Activated naive CD8-positive, alpha-beta T cell treated with anti-CD3 and anti-CD28 coated beads, Interleukin-2, amount 50 U/mL, for 24 hours (primary cell): ENCODE measurements around the gene TMEM44.

Experiments used
- ATAC-seq: fragments of 150-1000 bp; cut with Tn5 transposase; one replicate; pipeline ENCODE4 v1.10.0; 2021
- DNase-seq: peaks from one replicate; pipeline ENCODE4 v3.0.0; 2021
- H3K27ac Mint-ChIP-seq: one replicate; pipeline ENCODE4 v1.8.0; 2021; ENCODE audit warnings: mild to moderate bottlenecking, mixed read lengths
- H3K27me3 Mint-ChIP-seq: one replicate; pipeline ENCODE4 v1.8.0; 2021; ENCODE audit warnings: mixed read lengths
- H3K36me3 Mint-ChIP-seq: one replicate; pipeline ENCODE4 v1.8.0; 2021; ENCODE audit warnings: low read depth, mixed read lengths
- H3K4me1 Mint-ChIP-seq: one replicate; pipeline ENCODE4 v1.8.0; 2021; ENCODE audit warnings: mixed read lengths
- H3K4me3 Mint-ChIP-seq: one replicate; pipeline ENCODE4 v1.8.0; 2021; ENCODE audit warnings: mild to moderate bottlenecking, moderate library complexity, mixed read lengths
- H3K9me3 Mint-ChIP-seq: one replicate; pipeline ENCODE4 v1.8.0; 2021; ENCODE audit warnings: mixed read lengths

The TMEM44 gene

DNA sequence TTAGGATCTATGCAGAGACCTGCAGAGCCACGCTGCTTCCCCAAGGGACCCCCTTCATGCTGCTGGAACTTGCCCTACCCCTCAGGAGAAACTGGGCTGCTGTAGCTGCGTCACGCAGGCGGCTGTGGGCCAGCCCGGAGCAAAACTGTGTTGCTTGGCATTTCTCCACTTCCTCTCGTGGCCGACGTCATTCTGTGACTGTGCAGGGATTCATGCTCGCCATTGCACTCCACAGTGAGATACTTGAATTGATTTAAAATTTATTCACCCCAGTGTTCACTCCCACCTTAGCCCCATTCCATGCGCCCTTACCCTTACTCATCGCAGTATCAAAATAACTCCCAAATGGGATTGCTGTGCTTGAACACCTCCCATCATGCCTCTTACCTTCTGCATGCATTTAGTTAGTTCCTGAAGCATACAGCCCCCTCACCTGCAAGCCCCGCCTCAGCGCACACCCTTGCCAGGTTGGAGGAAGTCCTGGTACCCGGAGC is 45.7 kb downstream of the TMEM44 start:
- no peak overlapping the region for H3K27ac Mint-ChIP-seq
- no peaks in the 10 kb centered on the region for H3K27me3 Mint-ChIP-seq
- H3K36me3 Mint-ChIP-seq, result peaks cover 22% of the 10 kb centered on the region
- H3K9me3 Mint-ChIP-seq, result peaks cover 18% of the 10 kb centered on the region
- peaks cover 27% of the 10 kb centered on the region for H3K4me1 Mint-ChIP-seq
- DNase-seq (no peak), ATAC-seq (no peak)
- H3K4me3 Mint-ChIP-seq, result no peak overlapping the region

DNA sequence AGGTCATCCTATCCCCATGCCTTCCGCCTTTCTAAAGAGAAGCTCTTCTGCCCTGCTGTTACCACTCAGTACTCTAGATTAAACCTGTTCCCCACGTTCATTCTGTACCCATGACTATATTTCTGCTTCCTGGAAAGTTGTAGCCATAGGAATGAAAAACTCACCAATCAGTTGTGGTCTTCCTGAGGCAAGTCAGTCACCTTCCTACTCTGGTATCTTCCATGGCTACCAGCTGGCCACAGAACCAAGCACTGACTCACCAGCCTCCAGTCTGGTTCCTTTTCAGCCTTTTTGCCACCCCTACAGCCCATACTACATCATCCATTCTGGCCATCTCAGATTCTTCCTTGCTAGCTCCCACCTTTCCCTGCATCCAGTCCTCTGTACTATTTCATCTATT is 46.4 kb downstream of the TMEM44 start:
- DNase-seq, result no peak
- H3K36me3 Mint-ChIP-seq, result peaks cover 22% of the 10 kb centered on the region
- H3K4me1 Mint-ChIP-seq, result peaks cover 27% of the 10 kb centered on the region

DNA sequence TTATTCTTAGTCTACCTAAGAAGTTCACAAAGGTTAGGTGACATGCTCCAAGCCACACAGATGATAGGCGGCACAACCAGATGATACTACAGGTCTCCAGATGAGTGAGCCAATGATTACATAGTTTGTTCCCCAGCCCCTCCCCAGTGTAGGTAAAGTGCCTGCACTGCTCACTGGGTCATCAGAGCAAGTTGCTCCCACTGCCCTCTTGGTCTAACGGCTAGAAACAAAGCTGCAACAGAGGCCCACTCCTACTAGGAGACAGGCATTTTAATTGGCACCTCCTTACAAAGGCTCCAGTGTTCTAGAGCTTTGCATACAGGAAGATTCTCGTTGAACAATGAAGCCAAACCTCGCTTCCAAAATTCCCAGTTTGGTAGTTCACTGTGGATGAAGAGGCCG is 47.3 kb downstream of the TMEM44 start:
- Mint-ChIP-seq H3K4me1 (peaks cover 27% of the 10 kb centered on the region), H3K9me3 (peaks cover 18% of the 10 kb centered on the region), H3K36me3 (peaks cover 22% of the 10 kb centered on the region), H3K4me3 (peak overlapping the region; percentile 3), H3K27ac (no peak overlapping the region), H3K27me3 (no peaks in the 10 kb centered on the region)
- no peak for ATAC-seq
- DNase-seq, result no peak

More for the DNA sequence above, 46.4 kb downstream of the TMEM44 start:
- Mint-ChIP-seq H3K4me3 (no peak overlapping the region), H3K9me3 (peaks cover 18% of the 10 kb centered on the region), H3K27me3 (no peaks in the 10 kb centered on the region), H3K27ac (peak overlapping the region; percentile 15)
- ATAC-seq, result peak; percentile 17

DNA sequence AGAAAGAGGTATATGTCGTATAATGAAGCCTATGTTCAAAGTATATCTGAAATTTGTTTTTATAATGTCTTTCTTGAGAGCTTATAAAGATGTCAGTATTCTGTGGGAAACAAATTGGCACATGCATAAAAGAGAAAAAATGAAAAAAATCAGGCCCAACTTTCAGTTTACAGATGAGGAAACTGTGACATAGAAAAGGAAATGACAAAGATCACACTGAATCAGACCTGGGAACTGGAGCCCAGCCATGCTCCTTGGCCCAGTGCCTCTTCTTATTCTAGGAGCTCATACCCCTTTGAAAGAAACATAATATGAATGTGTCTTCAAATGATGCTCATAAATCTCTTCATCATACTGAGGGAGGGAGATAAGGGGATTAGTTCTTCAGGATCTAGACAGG is 48.4 kb downstream of the TMEM44 start:
- H3K9me3 Mint-ChIP-seq, result peaks cover 18% of the 10 kb centered on the region
- ATAC-seq (no peak), DNase-seq (no peak)
- peak overlapping the region; percentile 95 for H3K27ac Mint-ChIP-seq
- H3K27me3 Mint-ChIP-seq, result no peaks in the 10 kb centered on the region
- peaks cover 27% of the 10 kb centered on the region for H3K4me1 Mint-ChIP-seq
- H3K4me3 Mint-ChIP-seq, result peak overlapping the region; percentile 92
- H3K36me3 Mint-ChIP-seq, result peaks cover 22% of the 10 kb centered on the region

DNA sequence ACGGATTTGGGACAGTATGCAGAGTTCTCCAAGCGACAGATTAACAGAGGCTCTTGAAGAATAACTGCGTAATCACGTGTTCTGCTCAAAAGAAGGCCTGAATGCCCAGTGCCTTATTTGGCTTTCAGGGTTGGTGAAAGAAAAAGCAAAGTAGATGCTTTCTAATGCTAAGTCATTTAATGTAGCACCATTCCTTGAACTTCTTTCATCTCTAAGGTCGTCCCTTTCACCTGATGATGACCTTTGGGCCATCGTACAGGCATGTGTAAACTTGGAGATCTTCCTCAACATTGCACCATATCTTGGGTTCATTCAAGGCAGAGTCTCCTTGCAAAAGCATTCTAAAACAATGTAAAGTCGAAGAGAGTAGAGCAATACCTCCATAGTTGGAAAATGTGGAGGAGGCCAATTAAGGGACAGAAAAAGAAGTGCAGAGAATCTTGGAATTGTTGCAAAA is 48.9 kb downstream of the TMEM44 start:
- peaks cover 22% of the 10 kb centered on the region for H3K36me3 Mint-ChIP-seq
- H3K27ac Mint-ChIP-seq, result peak overlapping the region; percentile 95
- peak overlapping the region; percentile 92 for H3K4me3 Mint-ChIP-seq
- ATAC-seq, result no peak
- H3K9me3 Mint-ChIP-seq, result peaks cover 18% of the 10 kb centered on the region
- peaks cover 27% of the 10 kb centered on the region for H3K4me1 Mint-ChIP-seq
- no peaks in the 10 kb centered on the region for H3K27me3 Mint-ChIP-seq
- DNase-seq, result no peak

DNA sequence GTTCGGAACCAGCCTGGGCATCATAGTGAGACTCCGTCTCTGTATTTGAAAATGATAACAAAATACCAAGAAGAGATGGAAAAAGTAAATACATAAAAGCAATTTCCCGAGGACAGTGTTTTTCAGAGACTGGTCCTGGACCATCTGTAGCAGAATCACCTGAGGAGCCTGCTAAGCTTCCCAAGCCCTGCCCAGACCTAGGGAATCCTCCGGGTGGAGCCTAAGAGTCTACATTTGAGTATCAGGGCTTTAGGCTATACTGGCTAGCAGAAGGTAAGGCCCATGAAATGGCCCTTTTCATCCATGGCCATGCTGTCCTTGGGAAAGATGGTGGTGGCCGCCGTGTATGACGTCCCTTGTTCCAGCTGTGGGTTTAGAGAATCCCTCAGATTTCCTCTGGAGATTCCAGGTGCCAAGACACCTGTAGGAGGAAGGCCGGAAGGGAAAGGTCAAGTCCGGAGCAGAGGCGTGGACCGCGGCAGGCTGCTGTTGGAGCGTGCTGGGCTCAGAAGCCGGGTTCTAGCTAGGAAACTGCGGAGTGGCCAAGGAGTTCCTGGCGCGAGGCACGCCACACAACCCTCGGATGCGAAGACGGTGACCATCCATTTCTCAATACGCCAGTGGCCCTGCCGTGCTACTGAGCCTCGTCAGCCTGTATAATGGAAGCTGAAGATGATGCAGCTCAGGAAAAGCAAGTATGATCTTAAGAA is 50.9 kb downstream of the TMEM44 start:
- peaks cover 34% of the 10 kb centered on the region for H3K4me1 Mint-ChIP-seq
- H3K27me3 Mint-ChIP-seq, result no peaks in the 10 kb centered on the region
- no peak overlapping the region for H3K27ac Mint-ChIP-seq
- peaks cover 18% of the 10 kb centered on the region for H3K36me3 Mint-ChIP-seq
- H3K4me3 Mint-ChIP-seq, result no peak overlapping the region
- H3K9me3 Mint-ChIP-seq, result peaks cover 18% of the 10 kb centered on the region
- no peak for DNase-seq
- no peak for ATAC-seq

DNA sequence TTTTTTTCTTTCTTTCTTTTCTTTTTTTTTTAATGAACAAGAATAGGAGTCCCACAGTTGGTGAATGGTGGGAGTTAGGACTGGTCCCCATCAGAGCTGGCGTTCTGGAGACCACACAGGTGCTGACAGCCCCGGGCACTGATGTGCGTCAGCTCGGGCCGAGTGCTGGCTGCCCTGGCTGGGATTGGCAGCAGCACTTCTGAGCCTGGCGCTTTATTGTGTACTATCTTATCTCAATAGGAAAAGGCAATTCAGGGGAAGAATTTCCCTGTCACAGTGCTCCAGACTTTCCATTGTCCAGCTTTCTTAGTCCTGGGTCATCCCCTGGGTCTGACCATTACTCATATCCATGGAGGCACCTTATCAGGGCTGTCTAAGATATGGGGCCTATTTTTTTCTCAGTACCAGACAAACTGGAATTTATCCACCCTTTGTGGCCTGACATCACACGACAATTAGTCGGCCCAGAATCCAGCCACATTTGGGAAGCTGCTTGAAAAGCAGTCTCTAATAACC is 54.1 kb downstream of the TMEM44 start:
- no peak overlapping the region for H3K27ac Mint-ChIP-seq
- H3K36me3 Mint-ChIP-seq, result peaks cover 4% of the 10 kb centered on the region
- no peaks in the 10 kb centered on the region for H3K9me3 Mint-ChIP-seq
- H3K27me3 Mint-ChIP-seq, result no peaks in the 10 kb centered on the region
- no peak overlapping the region for H3K4me3 Mint-ChIP-seq
- peaks cover 12% of the 10 kb centered on the region for H3K4me1 Mint-ChIP-seq
- no peak for ATAC-seq
- DNase-seq, result no peak

DNA sequence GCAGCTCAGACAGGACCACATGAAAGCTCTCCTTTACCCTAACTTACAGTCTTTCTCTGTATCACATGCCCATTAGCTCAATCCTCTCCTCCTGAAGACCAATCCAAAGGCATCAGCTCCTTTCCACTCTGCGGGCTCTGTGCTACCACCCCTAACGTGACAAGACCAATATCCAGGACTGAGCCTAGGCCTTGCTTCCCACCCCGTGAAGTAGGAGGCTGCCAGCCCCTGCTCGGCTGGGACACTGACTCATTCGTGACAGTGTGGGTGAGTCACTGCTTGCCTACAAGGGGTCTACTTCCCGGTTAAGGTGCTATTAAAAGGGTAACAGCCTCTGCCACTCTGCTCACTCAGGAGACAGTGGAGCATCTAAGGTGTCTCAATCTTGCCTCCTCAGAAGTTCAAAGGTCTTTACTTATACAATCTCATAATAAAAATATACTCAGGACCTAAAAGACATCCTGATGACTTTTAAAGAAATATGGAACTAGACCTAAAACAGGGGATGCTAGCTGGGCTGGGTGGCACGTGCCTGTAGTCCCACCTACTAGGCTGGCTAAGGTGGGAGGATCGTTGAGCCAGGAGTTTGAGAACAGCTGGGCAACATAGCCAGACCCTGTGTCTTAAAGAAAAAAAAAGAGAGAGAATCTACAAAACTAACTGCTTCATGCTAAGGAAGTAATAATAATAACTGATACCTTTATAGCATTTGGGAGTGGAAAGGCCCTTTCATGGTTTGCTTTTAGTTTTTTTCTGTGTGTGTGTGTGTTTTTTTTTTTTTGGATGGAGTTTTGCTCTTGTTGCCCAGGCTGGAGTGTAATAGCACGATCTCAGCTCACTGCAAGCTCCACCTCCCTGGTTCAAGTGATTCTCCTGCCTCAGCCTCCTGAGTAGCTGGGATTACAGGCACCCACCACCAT is 55.0 kb downstream of the TMEM44 start:
- peak; percentile 47 for DNase-seq
- peak; percentile 94 for ATAC-seq
- H3K36me3 Mint-ChIP-seq, result no peaks in the 10 kb centered on the region
- peaks cover 8% of the 10 kb centered on the region for H3K4me1 Mint-ChIP-seq
- no peaks in the 10 kb centered on the region for H3K9me3 Mint-ChIP-seq
- H3K27me3 Mint-ChIP-seq, result peaks cover 5% of the 10 kb centered on the region
- no peak overlapping the region for H3K4me3 Mint-ChIP-seq
- H3K27ac Mint-ChIP-seq, result no peak overlapping the region

DNA sequence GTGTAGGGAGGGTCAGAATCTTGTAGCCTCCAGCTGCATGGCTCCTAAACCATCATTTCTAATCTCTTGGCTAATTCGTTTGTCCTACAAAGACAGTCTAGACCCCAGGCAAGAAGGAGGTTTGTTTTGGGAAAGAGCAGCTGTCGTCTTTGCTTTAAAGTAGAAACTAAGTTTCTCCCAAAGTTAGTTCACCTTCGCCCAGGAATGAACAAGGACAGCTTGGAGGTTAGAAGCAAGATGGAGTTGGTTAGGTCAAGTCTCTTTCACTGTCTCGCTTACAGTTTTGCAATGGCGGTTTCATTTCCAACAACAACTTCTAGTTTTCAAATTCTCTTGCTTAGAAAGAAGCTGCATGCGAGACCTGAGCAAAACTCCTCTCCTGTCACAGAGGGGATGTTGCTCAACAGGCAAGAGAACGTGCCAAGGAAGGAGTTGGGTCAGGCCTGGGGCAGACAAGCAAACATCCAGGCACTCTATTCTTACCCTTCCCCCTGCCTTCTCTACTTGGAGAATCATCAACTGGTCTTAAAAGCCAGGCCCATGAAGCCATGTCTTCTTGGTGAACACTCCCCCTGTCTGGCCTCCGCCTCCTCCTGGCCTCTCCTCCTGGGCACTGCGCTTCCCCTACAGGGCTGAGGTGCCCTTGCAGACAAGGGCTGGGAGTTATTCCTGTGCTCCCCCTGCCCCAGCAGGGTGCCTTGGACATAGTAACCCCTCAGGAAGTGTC is 57.6 kb downstream of the TMEM44 start:
- Mint-ChIP-seq H3K36me3 (no peaks in the 10 kb centered on the region), H3K4me1 (peaks cover 16% of the 10 kb centered on the region), H3K4me3 (peak overlapping the region; percentile 26), H3K9me3 (no peaks in the 10 kb centered on the region), H3K27me3 (peaks cover 26% of the 10 kb centered on the region), H3K27ac (no peak overlapping the region)
- DNase-seq, result no peak
- ATAC-seq, result no peak

DNA sequence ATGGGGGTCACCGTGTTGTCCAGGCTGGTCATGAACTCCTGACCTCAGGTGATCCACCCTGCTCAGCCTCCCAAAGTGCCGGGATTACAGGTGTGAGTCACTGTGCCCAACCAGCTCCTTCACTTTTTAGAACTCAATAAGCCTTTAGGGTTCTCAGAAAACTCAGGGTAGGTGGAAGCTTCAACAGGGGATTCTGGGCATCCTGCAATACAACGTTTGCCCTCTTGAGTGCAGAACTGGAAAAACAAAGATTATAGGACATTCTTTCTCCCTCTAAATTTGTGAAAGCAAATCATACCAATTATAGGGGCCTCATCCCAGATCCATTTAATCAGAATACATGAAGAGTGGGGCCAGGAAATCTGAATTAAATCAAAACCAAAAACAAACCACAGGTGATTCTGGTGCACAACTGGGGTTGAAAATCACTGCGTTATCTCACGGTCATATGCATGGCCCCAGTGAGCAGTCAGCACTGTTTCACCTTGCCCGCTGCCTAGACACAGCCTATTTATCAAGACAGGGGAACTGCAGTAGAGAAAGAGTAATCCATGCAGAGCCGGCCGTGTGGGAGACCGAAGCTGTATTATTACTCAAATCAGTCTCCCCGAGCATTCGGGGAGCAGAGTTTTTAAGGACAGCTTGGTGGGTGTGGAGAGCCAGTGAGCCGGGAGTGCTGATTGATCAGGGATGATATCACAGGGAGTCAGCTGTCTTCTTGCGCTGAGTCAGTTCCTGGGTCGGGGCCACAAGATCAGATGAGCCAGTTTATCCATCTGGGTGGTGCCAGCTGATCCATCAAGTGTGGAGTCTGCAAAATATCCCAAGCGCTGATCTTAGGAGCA is 58.4 kb downstream of the TMEM44 start:
- Mint-ChIP-seq H3K36me3 (no peaks in the 10 kb centered on the region), H3K27me3 (peaks cover 30% of the 10 kb centered on the region), H3K27ac (no peak overlapping the region), H3K4me3 (no peak overlapping the region), H3K4me1 (peaks cover 16% of the 10 kb centered on the region), H3K9me3 (no peaks in the 10 kb centered on the region)
- DNase-seq, result no peak
- no peak for ATAC-seq

DNA sequence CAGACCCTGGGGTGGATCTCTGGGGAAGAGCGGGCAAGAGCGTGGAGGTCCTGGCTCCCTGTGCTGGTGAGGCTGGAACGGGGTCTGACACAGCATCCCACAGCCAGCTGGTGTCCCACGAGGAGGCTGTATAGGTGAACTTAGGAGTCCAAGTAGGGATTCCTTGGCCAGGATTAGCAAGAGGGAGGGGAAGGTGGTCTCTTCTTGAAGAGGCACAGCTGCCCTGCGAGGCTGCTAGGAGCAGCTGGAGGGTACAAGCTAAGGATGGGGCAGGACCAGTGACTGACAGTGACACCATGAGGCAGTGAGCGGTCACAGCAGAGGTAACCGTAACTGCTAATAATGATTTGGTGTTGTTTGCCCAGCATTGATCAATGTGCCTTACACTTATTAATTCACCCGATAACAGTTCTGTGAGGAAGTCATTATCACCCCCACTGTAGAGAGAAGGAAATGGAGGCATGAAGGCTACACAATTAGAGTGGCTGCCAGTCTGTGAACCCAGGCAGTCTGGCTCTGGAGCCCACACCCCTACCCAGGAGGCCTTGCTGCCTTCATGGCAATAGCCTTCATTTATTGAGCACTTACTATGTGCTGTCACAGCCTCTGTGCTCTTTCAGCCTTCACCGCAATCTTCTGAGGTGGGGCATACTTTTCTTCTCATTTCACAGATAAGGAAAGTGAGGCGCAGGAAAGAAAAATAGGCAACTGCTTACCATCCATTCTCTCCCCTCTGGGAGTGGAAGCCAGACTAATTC is 59.4 kb downstream of the TMEM44 start:
- Mint-ChIP-seq H3K4me3 (no peak overlapping the region), H3K27me3 (peaks cover 30% of the 10 kb centered on the region), H3K27ac (no peak overlapping the region), H3K36me3 (no peaks in the 10 kb centered on the region), H3K9me3 (no peaks in the 10 kb centered on the region), H3K4me1 (peaks cover 16% of the 10 kb centered on the region)
- ATAC-seq, result peak; percentile 83
- peak; percentile 26 for DNase-seq

DNA sequence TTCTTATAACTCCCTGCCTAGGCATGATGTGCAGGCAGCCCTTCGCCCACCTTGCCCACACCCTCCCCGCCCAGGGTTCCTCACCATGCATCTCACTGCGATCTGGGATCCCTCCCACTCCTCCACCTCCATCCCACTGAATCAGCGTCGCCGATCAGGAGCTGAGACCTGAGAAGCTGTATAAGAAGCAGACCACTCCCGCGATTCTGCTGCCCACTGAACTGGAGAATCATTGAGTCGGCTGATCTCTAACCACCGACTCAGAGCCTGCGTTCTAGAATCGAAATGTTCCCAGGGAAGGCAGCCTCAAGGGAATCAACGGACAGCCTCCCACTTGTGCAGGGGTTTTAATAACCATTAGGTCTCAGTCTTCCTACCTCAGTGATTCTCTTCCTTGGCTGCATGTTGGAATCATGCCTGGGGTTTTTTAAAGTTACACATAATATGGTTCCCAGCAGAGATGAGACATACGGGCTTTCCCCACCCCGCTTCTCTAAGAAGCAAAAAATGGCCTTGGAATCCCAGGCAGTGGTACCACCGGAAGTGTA is 60.2 kb downstream of the TMEM44 start:
- H3K27ac Mint-ChIP-seq, result no peak overlapping the region
- no peaks in the 10 kb centered on the region for H3K36me3 Mint-ChIP-seq
- H3K9me3 Mint-ChIP-seq, result no peaks in the 10 kb centered on the region
- no peak overlapping the region for H3K4me3 Mint-ChIP-seq
- ATAC-seq (no peak), DNase-seq (no peak)
- H3K27me3 Mint-ChIP-seq, result peaks cover 30% of the 10 kb centered on the region
- peaks cover 10% of the 10 kb centered on the region for H3K4me1 Mint-ChIP-seq
